H1 (cell line): Measurements from ENCODE around the gene PDE4D. TPM values are rescaled to one million over a fixed set of nuclear protein-coding genes. Genes with fewer than 3 reads are reported as not detected.

Experiments
- POU5F1 ChIP-seq: IDR thresholded peaks from 2 replicates; pipeline ENCODE4 v1.6.1; 2011; ENCODE audit warnings: low read depth, mild to moderate bottlenecking, low read length, moderate library complexity
- polyA plus RNA-seq, 7 experiments: library from polyadenylated mRNA; depleted of rRNA in 3 of 7; stranded (reverse) in 5 of 7; unstranded in 2 of 7; fragments of >200 nt in 5 of 7; fragments of 200-250 nt in 2 of 7; gene quantifications; 1 replicate in 5 of 7; 2 replicates in 1 of 7; 4 replicates in 1 of 7; pipeline versions ENCODE4 v1.2.1 to v1.2.3, GENCODE V29; 2011 to 2013; ENCODE audit warnings: missing spikeins in 2 of 7, mixed read lengths in 2 of 7
- total RNA-seq: library from RNA; stranded (reverse); fragmentation: NEBNext Ultra II Directional; extraction: Animal tissue kit (Norgen Biotek cat#: 25700); gene quantifications from 2 replicates; pipeline ENCODE4 v1.2.1, GENCODE V29; 2021

Gene PDE4D
- total and polyA plus RNA-seq, 2 of the 8 experiments (the other 6 are each of a cell fraction or from before 2014, with no cell fraction given): 2.3 to 3.7 TPM

- no peak for TF ChIP-seq POU5F1
- TF ChIP-seq, all 59 proteins: peak for 3
These were observed 853.3 kb downstream of the PDE4D start (continued) for GRCh38 chr5:59040024-59040803.
